ENCODE measurements around the gene RRAD. TPM values are rescaled to one million over a fixed set of nuclear protein-coding genes. Genes with fewer than 3 reads are reported as not detected.
A peak's percentile ranks its signal among the peaks of the same experiment; 100 is the strongest.
"Not testable (repeated sequence)": the region's sequence is repeated elsewhere in the genome, so short reads cannot be mapped to it uniquely, and the experiment has no call there.

The RRAD gene, protein sequence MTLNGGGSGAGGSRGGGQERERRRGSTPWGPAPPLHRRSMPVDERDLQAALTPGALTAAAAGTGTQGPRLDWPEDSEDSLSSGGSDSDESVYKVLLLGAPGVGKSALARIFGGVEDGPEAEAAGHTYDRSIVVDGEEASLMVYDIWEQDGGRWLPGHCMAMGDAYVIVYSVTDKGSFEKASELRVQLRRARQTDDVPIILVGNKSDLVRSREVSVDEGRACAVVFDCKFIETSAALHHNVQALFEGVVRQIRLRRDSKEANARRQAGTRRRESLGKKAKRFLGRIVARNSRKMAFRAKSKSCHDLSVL
- total RNA-seq (2014; rRNA removed): 1.2 and 2.8 TPM in 2 replicates
- Bru-seq, nascent RNA: not detected
- BruChase-seq, experiment 1, labeled RNA remaining after a 6-hour chase: percentile 31 among the genes with signal in this experiment
- percentile 28 among the genes with signal in this experiment for BruChase-seq, experiment 2, labeled RNA remaining after a 2-hour chase
- long read RNA-seq, partial matches to known transcripts: 2 of 3 reads
- long read RNA-seq, other reads (novel, unspliced or antisense): 0 of 3 reads

GRCh38 chr16:66925322-66925840, at the start of gene RRAD:
Gene RRAD, minus strand, starts transcription at chr16:66925535. Its CDS starts 356 bp downstream, at chr16:66925179.
- Histone ChIP-seq H3K4me1 (ENCODE audit: insufficient read depth, low read length) (peaks cover 7% of the 10 kb centered on the region; the same call in 1 of the 2 replicates), H3K4me3 (ENCODE audit: low read length) (peak within 1 kb of the TSS; percentile 61), H3K9me2 (replicated peaks; ENCODE audit: low read length) (no peaks in the 10 kb centered on the region), H3K36me3 (ENCODE audit: low read depth, low read length) (no peaks in the 10 kb centered on the region; the same call in 1 of the 2 replicates), H2AFZ (ENCODE audit: low read length) (peak within 1 kb of the TSS; percentile 64; the same call in 1 of the 2 replicates), H3K9me3 (ENCODE audit: low read length) (no peaks in the 10 kb centered on the region), H3F3A (ENCODE audit: low read length, unreplicated experiment) (no peaks in the 10 kb centered on the region), H3K4me2 (ENCODE audit: low read length) (peak within 1 kb of the TSS; percentile 80), H3K27me3 (ENCODE audit: low read length) (peaks cover 13% of the 10 kb centered on the region), H4K20me1 (ENCODE audit: low read length) (no peaks in the 10 kb centered on the region), H3K27ac (ENCODE audit: low read length) (no peak within 1 kb of the TSS), H3K79me2 (ENCODE audit: low read length) (no peaks in the 10 kb centered on the region), H3K9ac (ENCODE audit: low read length) (no peak within 1 kb of the TSS)
- CTCF ChIA-PET: no interaction called here
- POLR2A ChIA-PET (ENCODE audit: unreplicated experiment): no interaction called here
- intact Hi-C loops (cut with micrococcal nuclease): no loop called here
- no peak for TF ChIP-seq EZH2phosphoT487 (IDR thresholded peaks at IDR 0.05; ENCODE audit: borderline replicate concordance, low read length)
- TF ChIP-seq EZH2 (IDR thresholded peaks at IDR 0.05; ENCODE audit: low read length, unreplicated experiment): peak; percentile 69
- TF ChIP-seq, protein P1, sequence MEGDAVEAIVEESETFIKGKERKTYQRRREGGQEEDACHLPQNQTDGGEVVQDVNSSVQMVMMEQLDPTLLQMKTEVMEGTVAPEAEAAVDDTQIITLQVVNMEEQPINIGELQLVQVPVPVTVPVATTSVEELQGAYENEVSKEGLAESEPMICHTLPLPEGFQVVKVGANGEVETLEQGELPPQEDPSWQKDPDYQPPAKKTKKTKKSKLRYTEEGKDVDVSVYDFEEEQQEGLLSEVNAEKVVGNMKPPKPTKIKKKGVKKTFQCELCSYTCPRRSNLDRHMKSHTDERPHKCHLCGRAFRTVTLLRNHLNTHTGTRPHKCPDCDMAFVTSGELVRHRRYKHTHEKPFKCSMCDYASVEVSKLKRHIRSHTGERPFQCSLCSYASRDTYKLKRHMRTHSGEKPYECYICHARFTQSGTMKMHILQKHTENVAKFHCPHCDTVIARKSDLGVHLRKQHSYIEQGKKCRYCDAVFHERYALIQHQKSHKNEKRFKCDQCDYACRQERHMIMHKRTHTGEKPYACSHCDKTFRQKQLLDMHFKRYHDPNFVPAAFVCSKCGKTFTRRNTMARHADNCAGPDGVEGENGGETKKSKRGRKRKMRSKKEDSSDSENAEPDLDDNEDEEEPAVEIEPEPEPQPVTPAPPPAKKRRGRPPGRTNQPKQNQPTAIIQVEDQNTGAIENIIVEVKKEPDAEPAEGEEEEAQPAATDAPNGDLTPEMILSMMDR (conservative IDR thresholded peaks at IDR 0.05; ENCODE audit: low read depth, low read length): no peak
- no TSS peak for BruUV-seq (replicated peaks)
- no peak for DNase-seq
- ATAC-seq: peak; percentile 21; the same call in 1 of the 2 replicates

GRCh38 chr16:66974932-66975246, 49.6 kb upstream of the RRAD start:
- H3K9ac ChIP-seq (ENCODE audit: low read length); BruUV-seq (replicated peaks); H4K20me1 ChIP-seq (ENCODE audit: low read length); H3K4me2 ChIP-seq (ENCODE audit: low read length); H2AFZ ChIP-seq (ENCODE audit: low read length); ATAC-seq; H3K9me2 ChIP-seq (replicated peaks; ENCODE audit: low read length); DNase-seq; H3K4me3 ChIP-seq (ENCODE audit: low read length); H3K27ac ChIP-seq (ENCODE audit: low read length); H3F3A ChIP-seq (ENCODE audit: low read length, unreplicated experiment); H3K4me1 ChIP-seq (ENCODE audit: insufficient read depth, low read length); H3K36me3 ChIP-seq (ENCODE audit: low read depth, low read length); H3K9me3 ChIP-seq (ENCODE audit: low read length); POLR2A ChIA-PET (ENCODE audit: unreplicated experiment); H3K79me2 ChIP-seq (ENCODE audit: low read length); H3K27me3 ChIP-seq (ENCODE audit: low read length); intact Hi-C loops (cut with micrococcal nuclease): not testable (repeated sequence)
- CTCF ChIA-PET: interaction anchor here (0.6 to 0.7 kb wide), 2 partner anchors 48 to 175 kb away, joined by 3 read pairs; no protein-coding TSS in a partner anchor

- H3K9ac ChIP-seq (ENCODE audit: low read length); H2AFZ ChIP-seq (ENCODE audit: low read length); H3K27ac ChIP-seq (ENCODE audit: low read length); H3K4me3 ChIP-seq (ENCODE audit: low read length); H3K27me3 ChIP-seq (ENCODE audit: low read length); H4K20me1 ChIP-seq (ENCODE audit: low read length); H3K4me1 ChIP-seq (ENCODE audit: insufficient read depth, low read length); H3K79me2 ChIP-seq (ENCODE audit: low read length); DNase-seq; H3K9me3 ChIP-seq (ENCODE audit: low read length); ATAC-seq; H3K36me3 ChIP-seq (ENCODE audit: low read depth, low read length); H3K4me2 ChIP-seq (ENCODE audit: low read length); H3K9me2 ChIP-seq (replicated peaks; ENCODE audit: low read length); BruUV-seq (replicated peaks); POLR2A ChIA-PET (ENCODE audit: unreplicated experiment); intact Hi-C loops (cut with micrococcal nuclease); H3F3A ChIP-seq (ENCODE audit: low read length, unreplicated experiment): not testable (repeated sequence)
- CTCF ChIA-PET: interaction anchor here (0.7 kb wide), 1 partner anchor 174 kb away, joined by 3 read pairs; no protein-coding TSS in a partner anchor
These were observed 49.0 kb upstream of the RRAD start for GRCh38 chr16:66974156-66974931.
